Chondrocyte (in vitro differentiated cells): ENCODE results near the gene PODXL. TPM values are rescaled to one million over a fixed set of nuclear protein-coding genes. Genes with fewer than 3 reads are reported as not detected.
A peak's percentile ranks its signal among the peaks of the same experiment; 100 is the strongest.

Experiments used
- DNase-seq: peaks from one replicate; pipeline ENCODE4 v3.0.0; 2021; ENCODE audit warnings: mixed read lengths, low spot score
- H3K27ac Mint-ChIP-seq: one replicate; pipeline ENCODE4 v1.8.0; 2021; ENCODE audit warnings: mild to moderate bottlenecking, moderate library complexity, mixed read lengths; ENCODE audit not compliant: unreplicated experiment
- H3K27me3 Mint-ChIP-seq: 2 replicates; pipeline ENCODE4 v1.8.0; 2021; ENCODE audit warnings: low read depth, mixed read lengths
- H3K36me3 Mint-ChIP-seq: 2 replicates; pipeline ENCODE4 v1.8.0; 2021; ENCODE audit warnings: low read depth, mixed read lengths
- H3K4me1 Mint-ChIP-seq: 2 replicates; pipeline ENCODE4 v1.8.0; 2021; ENCODE audit warnings: low read depth, mild to moderate bottlenecking, mixed read lengths
- H3K4me3 Mint-ChIP-seq: one replicate; pipeline ENCODE4 v1.8.0; 2021; ENCODE audit warnings: mild to moderate bottlenecking, moderate library complexity, mixed read lengths; ENCODE audit not compliant: unreplicated experiment
- H3K9me3 Mint-ChIP-seq: 2 replicates; pipeline ENCODE4 v1.8.0; 2021; ENCODE audit warnings: low read depth, mixed read lengths
- total RNA-seq: library from RNA; stranded (reverse); gene quantifications from 3 replicates; pipeline ENCODE4 v1.2.1, GENCODE V29; 2021
- TF ChIP-seq, protein P1 (sequence below): fragments of 200-600 bp; sonication (generic); IDR thresholded peaks from 2 replicates; pipeline ENCODE4 v1.5.0; 2021; ENCODE audit warnings: antibody characterized with exemption, mild to moderate bottlenecking, moderate library complexity

Gene PODXL
- total RNA-seq, 1 donor from 2014 or later, result 14.0 TPM

DNA sequence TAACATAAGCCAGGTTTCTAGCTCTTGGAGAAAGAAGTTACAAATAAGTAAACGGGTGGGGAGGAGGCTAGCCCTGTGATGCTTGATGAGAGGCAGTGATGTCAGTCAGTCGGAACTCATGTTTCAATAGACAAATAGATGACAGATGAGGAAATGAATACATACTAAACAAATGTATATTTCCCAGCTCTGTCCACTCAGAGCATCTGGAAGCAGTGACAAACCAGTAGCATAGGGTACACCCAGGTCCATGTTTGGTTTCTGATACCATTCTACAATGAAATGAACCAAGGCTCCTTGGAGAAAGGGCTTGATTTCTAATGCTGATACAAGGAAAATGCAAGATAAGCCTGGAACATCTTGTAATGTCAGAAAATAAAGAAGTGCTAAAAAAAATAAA, 30.6 kb downstream of the PODXL start:
- H3K36me3 Mint-ChIP-seq, result no peaks in the 10 kb centered on the region
- TF ChIP-seq, protein P1, sequence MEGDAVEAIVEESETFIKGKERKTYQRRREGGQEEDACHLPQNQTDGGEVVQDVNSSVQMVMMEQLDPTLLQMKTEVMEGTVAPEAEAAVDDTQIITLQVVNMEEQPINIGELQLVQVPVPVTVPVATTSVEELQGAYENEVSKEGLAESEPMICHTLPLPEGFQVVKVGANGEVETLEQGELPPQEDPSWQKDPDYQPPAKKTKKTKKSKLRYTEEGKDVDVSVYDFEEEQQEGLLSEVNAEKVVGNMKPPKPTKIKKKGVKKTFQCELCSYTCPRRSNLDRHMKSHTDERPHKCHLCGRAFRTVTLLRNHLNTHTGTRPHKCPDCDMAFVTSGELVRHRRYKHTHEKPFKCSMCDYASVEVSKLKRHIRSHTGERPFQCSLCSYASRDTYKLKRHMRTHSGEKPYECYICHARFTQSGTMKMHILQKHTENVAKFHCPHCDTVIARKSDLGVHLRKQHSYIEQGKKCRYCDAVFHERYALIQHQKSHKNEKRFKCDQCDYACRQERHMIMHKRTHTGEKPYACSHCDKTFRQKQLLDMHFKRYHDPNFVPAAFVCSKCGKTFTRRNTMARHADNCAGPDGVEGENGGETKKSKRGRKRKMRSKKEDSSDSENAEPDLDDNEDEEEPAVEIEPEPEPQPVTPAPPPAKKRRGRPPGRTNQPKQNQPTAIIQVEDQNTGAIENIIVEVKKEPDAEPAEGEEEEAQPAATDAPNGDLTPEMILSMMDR, result no peak
- peaks cover 39% of the 10 kb centered on the region for H3K4me1 Mint-ChIP-seq
- H3K27ac Mint-ChIP-seq, result no peak overlapping the region
- no peak overlapping the region for H3K4me3 Mint-ChIP-seq
- DNase-seq, result peak; percentile 1
- H3K27me3 Mint-ChIP-seq, result no peaks in the 10 kb centered on the region
- H3K9me3 Mint-ChIP-seq, result no peaks in the 10 kb centered on the region

DNA sequence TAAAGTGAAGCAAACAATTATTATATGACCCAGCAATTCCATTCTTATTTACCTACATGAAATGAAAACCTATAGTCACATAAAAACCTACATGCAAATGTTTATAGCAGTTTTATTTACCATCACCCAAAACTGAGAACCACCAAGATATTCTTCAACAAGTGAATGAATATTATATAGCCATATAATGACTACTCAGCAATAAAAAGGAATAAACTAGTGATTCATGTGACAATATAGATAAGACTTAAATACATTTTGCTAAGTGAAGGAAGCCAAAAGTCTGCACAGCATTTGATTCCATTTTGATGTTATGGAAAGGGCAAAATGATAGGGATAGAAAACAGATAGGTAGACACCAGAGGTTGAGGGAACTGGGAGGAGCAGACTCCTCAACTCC, 31.7 kb downstream of the PODXL start:
- TF ChIP-seq, protein P1, result no peak
- Mint-ChIP-seq H3K36me3 (no peaks in the 10 kb centered on the region), H3K27ac (no peak overlapping the region), H3K27me3 (no peaks in the 10 kb centered on the region), H3K4me1 (peaks cover 48% of the 10 kb centered on the region), H3K4me3 (no peak overlapping the region), H3K9me3 (no peaks in the 10 kb centered on the region)
- DNase-seq, result no peak

DNA sequence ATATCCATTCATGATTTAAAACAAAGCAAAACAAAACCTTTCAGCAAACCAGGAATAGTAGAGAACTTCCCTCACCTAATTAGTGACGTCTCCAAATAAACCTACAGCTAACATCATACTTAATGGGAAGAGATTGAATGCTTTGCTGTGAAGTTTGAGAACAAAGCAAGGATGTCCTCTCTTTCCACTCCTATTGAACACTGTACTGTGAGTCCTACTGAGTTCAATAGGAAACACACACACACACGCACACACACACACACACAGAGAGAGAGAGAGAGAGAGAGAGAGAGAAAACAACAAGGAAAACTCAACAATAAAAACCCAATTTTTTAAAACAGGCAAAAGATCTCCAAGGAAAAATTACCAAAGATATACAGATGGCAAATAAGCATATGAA, 32.3 kb downstream of the PODXL start:
- Mint-ChIP-seq H3K27ac (no peak overlapping the region), H3K4me1 (peaks cover 49% of the 10 kb centered on the region), H3K9me3 (no peaks in the 10 kb centered on the region), H3K36me3 (no peaks in the 10 kb centered on the region), H3K4me3 (no peak overlapping the region), H3K27me3 (no peaks in the 10 kb centered on the region)
- no peak for DNase-seq
- TF ChIP-seq, protein P1, result no peak

DNA sequence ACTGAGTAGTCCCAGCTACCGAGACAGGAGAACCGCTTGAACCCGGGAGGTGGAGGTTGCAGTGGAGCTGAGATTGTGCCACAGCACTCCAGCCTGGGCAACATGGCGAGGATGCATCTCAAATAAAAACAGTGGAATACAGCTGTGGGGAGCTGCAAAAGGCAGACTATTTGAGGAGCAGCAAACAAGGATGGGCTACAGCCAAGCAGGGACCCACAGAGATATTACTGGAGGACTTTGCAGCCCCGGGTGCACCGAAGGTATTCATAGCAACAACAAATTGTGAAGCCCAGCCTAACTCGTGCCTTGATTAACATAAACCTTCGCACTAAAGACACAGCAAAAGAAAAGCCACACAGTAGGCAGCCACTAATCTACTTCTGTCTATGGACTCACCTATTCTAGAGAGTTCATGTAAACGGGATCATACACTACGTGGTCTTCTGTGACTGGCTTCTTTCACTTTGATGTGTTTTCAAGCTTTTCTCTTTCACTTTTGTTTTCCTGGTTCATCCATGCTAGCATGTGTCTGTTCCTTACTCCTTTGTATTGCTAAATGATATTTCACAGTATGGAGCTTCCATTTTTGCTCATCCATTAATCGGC, 34.0 kb downstream of the PODXL start:
- Mint-ChIP-seq H3K9me3 (no peaks in the 10 kb centered on the region), H3K4me1 (peaks cover 43% of the 10 kb centered on the region), H3K27me3 (no peaks in the 10 kb centered on the region), H3K36me3 (no peaks in the 10 kb centered on the region), H3K27ac (no peak overlapping the region), H3K4me3 (no peak overlapping the region)
- DNase-seq, result peak; percentile 35
- TF ChIP-seq, protein P1, result no peak

DNA sequence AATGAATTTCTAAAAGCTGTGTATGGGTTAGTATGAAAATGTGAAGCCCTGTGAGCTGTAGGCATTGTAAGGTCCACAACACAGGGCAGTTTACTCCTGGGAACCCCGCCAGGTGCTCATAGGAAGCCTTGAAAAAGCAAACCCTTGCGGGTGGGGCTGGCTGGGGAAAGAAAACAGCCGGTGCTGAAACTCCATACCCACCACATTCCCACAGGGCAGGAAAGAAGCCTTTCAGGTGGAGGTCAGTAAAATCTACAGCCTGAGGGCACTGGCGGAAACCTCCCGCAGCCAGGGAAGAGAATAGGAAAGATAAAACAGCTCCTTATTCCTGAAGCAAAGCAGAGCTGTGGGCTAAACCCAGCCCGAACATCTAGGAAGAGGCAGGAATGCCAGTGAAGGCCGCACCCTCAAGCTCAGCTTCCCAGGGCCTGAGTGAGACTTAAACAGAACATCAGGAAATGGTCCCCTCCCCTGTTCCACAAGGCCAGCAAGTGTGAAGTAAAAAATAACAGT, 34.7 kb downstream of the PODXL start:
- Mint-ChIP-seq H3K27ac (peak overlapping the region; percentile 79), H3K27me3 (no peaks in the 10 kb centered on the region), H3K36me3 (no peaks in the 10 kb centered on the region), H3K9me3 (no peaks in the 10 kb centered on the region), H3K4me3 (no peak overlapping the region), H3K4me1 (peaks cover 43% of the 10 kb centered on the region)
- TF ChIP-seq, protein P1, result no peak
- DNase-seq, result peak; percentile 49
